HCT116 (cell line): ENCODE measurements around the gene UPP1.
A peak's percentile ranks its signal among the peaks of the same experiment; 100 is the strongest.

Experiments used
- CEBPB ChIP-seq: IDR thresholded peaks from 2 replicates; pipeline ENCODE4 v1.6.1; 2012; ENCODE audit warnings: low read depth
- EZH2 ChIP-seq: fragments of 200-600 bp; sonication (generic); IDR thresholded peaks from 2 replicates; pipeline ENCODE4 v1.6.1; 2017; ENCODE audit warnings: antibody characterized with exemption, mixed run types
- FOSL1 ChIP-seq: IDR thresholded peaks from 2 replicates; pipeline ENCODE4 v1.6.1; 2012; ENCODE audit warnings: low read depth
- JUND ChIP-seq: IDR thresholded peaks from 2 replicates; pipeline ENCODE4 v1.6.1; 2012
- POLR2A ChIP-seq: IDR thresholded peaks from 2 replicates; pipeline ENCODE4 v1.7.0; 2011; ENCODE audit warnings: borderline replicate concordance; ENCODE audit not compliant: insufficient read depth, insufficient read length; ENCODE audit errors: extremely low read depth
- POLR2AphosphoS5 ChIP-seq: IDR thresholded peaks from 2 replicates; pipeline ENCODE4 v1.6.1; 2011; ENCODE audit warnings: mild to moderate bottlenecking, low read depth, low read length, moderate library complexity
- RAD21 ChIP-seq: IDR thresholded peaks from 2 replicates; pipeline ENCODE4 v1.6.1; 2012; ENCODE audit warnings: low read depth, mild to moderate bottlenecking
- SIN3A ChIP-seq: IDR thresholded peaks from 2 replicates; pipeline ENCODE4 v1.6.1; 2012; ENCODE audit warnings: low read depth
- TCF7L2 ChIP-seq: IDR thresholded peaks from 2 replicates; pipeline ENCODE4 v1.7.0; 2011; ENCODE audit warnings: borderline replicate concordance, inconsistent platforms; ENCODE audit not compliant: insufficient read depth, insufficient read length; ENCODE audit errors: extremely low read depth
- YY1 ChIP-seq: IDR thresholded peaks from 2 replicates; pipeline ENCODE4 v1.6.1; 2011; ENCODE audit warnings: low read length, low read depth, moderate library complexity, mild to moderate bottlenecking; ENCODE audit not compliant: insufficient replicate concordance; ENCODE audit errors: extremely low read depth
- TF ChIP-seq, protein P1 (sequence below), 3 experiments: fragments of 200-600 bp in 1 of 3; sonication (generic) in 1 of 3; IDR thresholded peaks in 2 of 3; conservative IDR thresholded peaks in 1 of 3; 2 replicates each; pipeline ENCODE4 v1.5.1; 2012 to 2017; ENCODE audit warnings: low read depth in 2 of 3, low read length in 2 of 3, antibody characterized with exemption in 1 of 3, borderline replicate concordance in 1 of 3, control low read depth in 1 of 3, mild to moderate bottlenecking in 1 of 3, mixed read lengths in 1 of 3, mixed run types in 1 of 3, moderate library complexity in 1 of 3; ENCODE audit not compliant: insufficient read depth in 1 of 3
- TF ChIP-seq, protein P2 (sequence below): IDR thresholded peaks from 2 replicates; pipeline ENCODE4 v1.6.1; 2011; ENCODE audit warnings: mild to moderate bottlenecking, low read length, moderate library complexity; ENCODE audit not compliant: insufficient replicate concordance; ENCODE audit errors: extremely low read depth
- TF ChIP-seq, protein P3 (sequence below): IDR thresholded peaks from 2 replicates; pipeline ENCODE4 v1.6.1; 2012

DNA sequence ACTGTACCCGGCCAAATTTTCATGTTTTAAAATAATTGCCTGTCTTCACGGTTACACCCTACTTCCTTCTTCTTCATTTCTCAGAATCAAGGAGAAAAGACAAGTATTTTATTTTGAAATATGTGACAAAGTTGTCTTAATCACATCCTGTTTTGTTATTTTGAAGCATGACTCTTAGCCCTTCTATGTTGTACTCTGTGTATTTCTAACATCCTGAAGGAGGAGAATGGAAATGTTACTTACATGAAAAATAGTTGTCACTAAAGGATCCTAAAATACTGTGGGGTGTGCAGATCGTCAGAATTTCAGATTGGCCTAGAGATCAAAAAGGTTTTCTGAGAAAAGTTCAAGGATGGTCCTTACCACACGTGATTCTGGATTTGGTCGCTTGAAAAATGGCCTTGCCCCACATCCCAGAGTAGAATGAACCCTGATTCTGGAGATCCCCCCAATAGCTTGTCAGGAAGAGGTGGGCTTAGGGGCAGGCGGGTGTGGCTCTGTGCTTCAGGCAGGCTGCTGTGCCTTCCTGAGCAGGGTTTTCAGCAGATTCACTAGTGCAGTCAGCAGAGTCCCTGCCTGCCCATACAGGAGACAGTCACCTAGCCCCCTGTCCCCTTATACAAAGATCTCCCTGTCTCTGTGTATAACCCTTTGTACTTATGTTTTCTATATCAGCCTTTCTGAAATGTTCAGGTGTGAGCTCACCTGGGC is 8.6 kb downstream of the UPP1 start:
- TF ChIP-seq, protein P1, sequence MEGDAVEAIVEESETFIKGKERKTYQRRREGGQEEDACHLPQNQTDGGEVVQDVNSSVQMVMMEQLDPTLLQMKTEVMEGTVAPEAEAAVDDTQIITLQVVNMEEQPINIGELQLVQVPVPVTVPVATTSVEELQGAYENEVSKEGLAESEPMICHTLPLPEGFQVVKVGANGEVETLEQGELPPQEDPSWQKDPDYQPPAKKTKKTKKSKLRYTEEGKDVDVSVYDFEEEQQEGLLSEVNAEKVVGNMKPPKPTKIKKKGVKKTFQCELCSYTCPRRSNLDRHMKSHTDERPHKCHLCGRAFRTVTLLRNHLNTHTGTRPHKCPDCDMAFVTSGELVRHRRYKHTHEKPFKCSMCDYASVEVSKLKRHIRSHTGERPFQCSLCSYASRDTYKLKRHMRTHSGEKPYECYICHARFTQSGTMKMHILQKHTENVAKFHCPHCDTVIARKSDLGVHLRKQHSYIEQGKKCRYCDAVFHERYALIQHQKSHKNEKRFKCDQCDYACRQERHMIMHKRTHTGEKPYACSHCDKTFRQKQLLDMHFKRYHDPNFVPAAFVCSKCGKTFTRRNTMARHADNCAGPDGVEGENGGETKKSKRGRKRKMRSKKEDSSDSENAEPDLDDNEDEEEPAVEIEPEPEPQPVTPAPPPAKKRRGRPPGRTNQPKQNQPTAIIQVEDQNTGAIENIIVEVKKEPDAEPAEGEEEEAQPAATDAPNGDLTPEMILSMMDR (IDR thresholded peaks at IDR 0.05 in 2 of 3, conservative IDR thresholded peaks at IDR 0.05 in 1 of 3; ENCODE audit: borderline replicate concordance in 1 of 3, insufficient read depth in 1 of 3, low read depth in 2 of 3, low read length in 2 of 3), result no peak
- TF ChIP-seq POLR2AphosphoS5 (0 out of 2 replicates have a peak, but pooled peaks have one; percentile 20), RAD21 (no peak), CEBPB (no peak), FOSL1 (no peak), POLR2A (no peak), EZH2 (no peak), TCF7L2 (no peak), YY1 (no peak), JUND (no peak), SIN3A (0 out of 2 replicates have a peak, but pooled peaks have one; percentile 22)
- TF ChIP-seq, protein P2, sequence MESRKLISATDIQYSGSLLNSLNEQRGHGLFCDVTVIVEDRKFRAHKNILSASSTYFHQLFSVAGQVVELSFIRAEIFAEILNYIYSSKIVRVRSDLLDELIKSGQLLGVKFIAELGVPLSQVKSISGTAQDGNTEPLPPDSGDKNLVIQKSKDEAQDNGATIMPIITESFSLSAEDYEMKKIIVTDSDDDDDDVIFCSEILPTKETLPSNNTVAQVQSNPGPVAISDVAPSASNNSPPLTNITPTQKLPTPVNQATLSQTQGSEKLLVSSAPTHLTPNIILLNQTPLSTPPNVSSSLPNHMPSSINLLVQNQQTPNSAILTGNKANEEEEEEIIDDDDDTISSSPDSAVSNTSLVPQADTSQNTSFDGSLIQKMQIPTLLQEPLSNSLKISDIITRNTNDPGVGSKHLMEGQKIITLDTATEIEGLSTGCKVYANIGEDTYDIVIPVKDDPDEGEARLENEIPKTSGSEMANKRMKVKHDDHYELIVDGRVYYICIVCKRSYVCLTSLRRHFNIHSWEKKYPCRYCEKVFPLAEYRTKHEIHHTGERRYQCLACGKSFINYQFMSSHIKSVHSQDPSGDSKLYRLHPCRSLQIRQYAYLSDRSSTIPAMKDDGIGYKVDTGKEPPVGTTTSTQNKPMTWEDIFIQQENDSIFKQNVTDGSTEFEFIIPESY, result no peak
- TF ChIP-seq, protein P3, sequence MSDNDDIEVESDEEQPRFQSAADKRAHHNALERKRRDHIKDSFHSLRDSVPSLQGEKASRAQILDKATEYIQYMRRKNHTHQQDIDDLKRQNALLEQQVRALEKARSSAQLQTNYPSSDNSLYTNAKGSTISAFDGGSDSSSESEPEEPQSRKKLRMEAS, result no peak
